H9 (cell line): ENCODE measurements around the gene TNFSF4. TPM values are rescaled to one million over a fixed set of nuclear protein-coding genes. Genes with fewer than 3 reads are reported as not detected.

Source experiments
- DNase-seq: peaks from one replicate; pipeline ENCODE4 v3.0.0-alpha.2; 2017
- H2AFZ ChIP-seq: one replicate; pipeline ENCODE4 v1.6.1; 2013; ENCODE audit warnings: mild to moderate bottlenecking, low read length, control low read depth, moderate library complexity
- H2AK5ac ChIP-seq: 2 replicates; pipeline ENCODE4 v1.6.1; 2013; ENCODE audit warnings: low read length, control low read depth, mixed read lengths; ENCODE audit not compliant: insufficient read length
- H2BK120ac ChIP-seq: one replicate; pipeline ENCODE4 v1.6.1; 2013; ENCODE audit warnings: low read depth, mild to moderate bottlenecking, low read length, control low read depth, inconsistent platforms; ENCODE audit not compliant: poor library complexity, severe bottlenecking
- H2BK12ac ChIP-seq: 2 replicates; pipeline ENCODE4 v1.6.1; 2013; ENCODE audit warnings: low read length, control low read depth, mixed read lengths, low read depth; ENCODE audit not compliant: insufficient read length
- H2BK15ac ChIP-seq: 2 replicates; pipeline ENCODE4 v1.6.1; 2013; ENCODE audit warnings: low read depth, low read length, control low read depth
- H2BK20ac ChIP-seq: one replicate; pipeline ENCODE4 v1.6.1; 2013; ENCODE audit warnings: low read depth, mild to moderate bottlenecking, low read length, control low read depth, inconsistent platforms; ENCODE audit not compliant: poor library complexity, severe bottlenecking
- H2BK5ac ChIP-seq: 2 replicates; pipeline ENCODE4 v1.6.1; 2013; ENCODE audit warnings: low read length, control low read depth, mixed read lengths; ENCODE audit not compliant: insufficient read length
- H3K14ac ChIP-seq: 2 replicates; pipeline ENCODE4 v1.6.1; 2013; ENCODE audit warnings: low read length, control low read depth; ENCODE audit not compliant: insufficient read depth
- H3K18ac ChIP-seq: 2 replicates; pipeline ENCODE4 v1.6.1; 2013; ENCODE audit warnings: low read depth, mild to moderate bottlenecking, mixed read lengths, low read length, control low read depth; ENCODE audit not compliant: insufficient read length
- H3K23ac ChIP-seq: 2 replicates; pipeline ENCODE4 v1.6.1; 2013; ENCODE audit warnings: low read length, control low read depth, mixed read lengths, low read depth; ENCODE audit not compliant: insufficient read length
- H3K23me2 ChIP-seq: 2 replicates; pipeline ENCODE4 v1.6.1; 2013; ENCODE audit warnings: low read depth, mild to moderate bottlenecking, mixed read lengths, low read length, control low read depth; ENCODE audit not compliant: insufficient read length, poor library complexity, severe bottlenecking
- H3K27ac ChIP-seq: 2 replicates; pipeline ENCODE4 v1.5.1; 2013; ENCODE audit warnings: low read length, control low read depth, mixed read lengths, low read depth; ENCODE audit not compliant: insufficient read length
- H3K27me3 ChIP-seq: 2 replicates; pipeline ENCODE4 v1.6.1; 2013; ENCODE audit warnings: low read length, control low read depth, inconsistent platforms; ENCODE audit not compliant: insufficient read depth
- H3K4ac ChIP-seq: 2 replicates; pipeline ENCODE4 v1.6.1; 2013; ENCODE audit warnings: low read depth, mild to moderate bottlenecking, control low read depth, inconsistent platforms, low read length, moderate library complexity
- H3K4me1 ChIP-seq: 2 replicates; pipeline ENCODE4 v1.6.1; 2013; ENCODE audit warnings: low read length, control low read depth, inconsistent platforms; ENCODE audit not compliant: insufficient read depth
- H3K4me2 ChIP-seq: 2 replicates; pipeline ENCODE4 v1.6.1; 2013; ENCODE audit warnings: low read length, control low read depth, mixed read lengths; ENCODE audit not compliant: insufficient read length, insufficient read depth
- H3K56ac ChIP-seq: 2 replicates; pipeline ENCODE4 v1.6.1; 2013; ENCODE audit warnings: low read depth, mild to moderate bottlenecking, mixed read lengths, low read length, control low read depth; ENCODE audit not compliant: insufficient read length
- H3K79me1 ChIP-seq: 2 replicates; pipeline ENCODE4 v1.6.1; 2013; ENCODE audit warnings: low read depth, mild to moderate bottlenecking, moderate library complexity, low read length, control low read depth, inconsistent platforms; ENCODE audit not compliant: insufficient read depth, poor library complexity, severe bottlenecking
- H3K79me2 ChIP-seq: 2 replicates; pipeline ENCODE4 v1.6.1; 2013; ENCODE audit warnings: low read length, control low read depth, inconsistent platforms; ENCODE audit not compliant: insufficient read depth
- H3K9ac ChIP-seq: 2 replicates; pipeline ENCODE4 v1.6.1; 2013; ENCODE audit warnings: low read length, control low read depth, mixed read lengths; ENCODE audit not compliant: insufficient read length; ENCODE audit errors: extremely low read depth
- H3K9me3 ChIP-seq: one replicate; pipeline ENCODE4 v1.6.1; 2013; ENCODE audit warnings: low read depth, low read length, inconsistent platforms; ENCODE audit not compliant: control insufficient read depth
- H3T11ph ChIP-seq: one replicate; pipeline ENCODE4 v1.6.1; 2013; ENCODE audit warnings: mild to moderate bottlenecking, low read length, control low read depth, inconsistent platforms
- H4K20me1 ChIP-seq: one replicate; pipeline ENCODE4 v1.6.1; 2013; ENCODE audit not compliant: control insufficient read depth, insufficient read length, insufficient read depth
- H4K5ac ChIP-seq: 2 replicates; pipeline ENCODE4 v1.6.1; 2013; ENCODE audit warnings: low read depth, mild to moderate bottlenecking, mixed read lengths, low read length, control low read depth; ENCODE audit not compliant: insufficient read length
- H4K8ac ChIP-seq: replicated peaks from 2 replicates; pipeline ENCODE4 v1.6.1; 2013; ENCODE audit warnings: low read length, control low read depth, mixed read lengths, low read depth; ENCODE audit not compliant: insufficient read length
- H4K91ac ChIP-seq: 2 replicates; pipeline ENCODE4 v1.6.1; 2013; ENCODE audit warnings: low read depth, mild to moderate bottlenecking, moderate library complexity, mixed read lengths, low read length, control low read depth; ENCODE audit not compliant: insufficient read length
- H3K27ac Mint-ChIP-seq, 3 experiments: 2 replicates in 2 of 3; 3 replicates in 1 of 3; pipeline ENCODE4 v1.8.0; 2020 to 2021; ENCODE audit warnings: mixed read lengths in 3 of 3, mild to moderate bottlenecking in 1 of 3, moderate library complexity in 1 of 3
- H3K27me3 Mint-ChIP-seq: 2 replicates; pipeline ENCODE4 v1.8.0; 2021; ENCODE audit warnings: low read depth, mild to moderate bottlenecking, moderate library complexity, mixed read lengths
- H3K36me3 Mint-ChIP-seq, 3 experiments: 2 replicates in 2 of 3; 3 replicates in 1 of 3; pipeline ENCODE4 v1.8.0; 2020 to 2021; ENCODE audit warnings: low read depth in 3 of 3, mixed read lengths in 3 of 3; ENCODE audit not compliant: insufficient read depth in 1 of 3
- H3K4me1 Mint-ChIP-seq, 2 experiments: 2 replicates each; pipeline ENCODE4 v1.8.0; 2020; ENCODE audit warnings: mixed read lengths in 2 of 2
- H3K4me3 Mint-ChIP-seq, 2 experiments: 2 replicates in 1 of 2; 3 replicates in 1 of 2; pipeline ENCODE4 v1.8.0; 2020 to 2021; ENCODE audit warnings: mild to moderate bottlenecking in 2 of 2, mixed read lengths in 2 of 2, moderate library complexity in 1 of 2
- H3K9me3 Mint-ChIP-seq, 2 experiments: 2 replicates in 1 of 2; 3 replicates in 1 of 2; pipeline ENCODE4 v1.8.0; 2020; ENCODE audit warnings: mild to moderate bottlenecking in 2 of 2, mixed read lengths in 2 of 2, moderate library complexity in 1 of 2
- WGBS: extraction: QIAGEN DNeasy Blood & Tissue Kit; methylation state at CpG from one replicate; pipeline ENCODE4 v1.1.7; 2013; ENCODE audit warnings: missing lambda C conversion rate, low lambda C conversion rate, mixed read lengths; ENCODE audit not compliant: insufficient read length; ENCODE audit errors: extremely low coverage; 5-methylcytosine and 5-hydroxymethylcytosine counted together
- total RNA-seq: library from RNA; stranded (reverse); gene quantifications from 2 replicates; pipeline ENCODE4 v1.2.1, GENCODE V29; 2021
- TF ChIP-seq, protein P1 (sequence below): fragments of 200-600 bp; sonication (generic); conservative IDR thresholded peaks from 3 replicates; pipeline ENCODE4 v1.8.0; 2021; ENCODE audit warnings: antibody characterized with exemption, mild to moderate bottlenecking

The TNFSF4 gene
- total RNA-seq, 1 experiment from 2014 or later: 0.28 TPM

DNA sequence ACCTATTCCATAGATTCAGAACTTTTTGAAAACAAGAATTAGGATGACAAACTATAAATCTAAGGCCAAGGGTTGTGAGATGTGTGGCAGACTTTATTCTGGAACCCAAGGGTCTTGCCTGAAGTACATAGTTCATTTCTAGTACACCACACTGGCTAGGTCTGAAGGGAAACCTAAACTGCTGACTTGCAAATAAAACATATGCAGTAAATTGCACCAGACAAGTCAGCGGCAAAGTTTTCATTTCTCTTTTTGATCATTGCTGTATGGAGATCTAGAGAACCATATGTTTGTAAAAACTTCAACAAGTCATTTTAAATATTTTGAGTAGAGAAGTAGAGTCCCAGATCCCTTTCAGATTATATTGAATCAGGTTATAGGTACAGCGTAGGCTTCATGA is 43.9 kb downstream of the TNFSF4 start:
- H3K9ac ChIP-seq: no peak overlapping the region
- 0 out of 2 replicates have a peak, but pooled peaks cover 3% of the 10 kb centered on the region for H3K27me3 ChIP-seq
- H4K20me1 ChIP-seq: no peaks in the 10 kb centered on the region
- DNase-seq: no peak
- no peak overlapping the region for H3K4me2 ChIP-seq
- no peaks in the 10 kb centered on the region for H3K4me1 ChIP-seq
- H3K23ac ChIP-seq: no peak overlapping the region
- no peak overlapping the region for H2BK120ac ChIP-seq
- no peak overlapping the region for H3K18ac ChIP-seq
- H3K27ac ChIP-seq: no peak overlapping the region
- no peak overlapping the region for H4K5ac ChIP-seq
- H3K27ac Mint-ChIP-seq: no peak overlapping the region
- H3K4me1 Mint-ChIP-seq: peaks cover 11 to 18% of the 10 kb centered on the region in 2 experiments
- H3K79me2 ChIP-seq: no peaks in the 10 kb centered on the region
- H4K8ac ChIP-seq: no peak overlapping the region
- no peak overlapping the region for H2AK5ac ChIP-seq
- no peak overlapping the region for H3K14ac ChIP-seq
- no peak overlapping the region for H3K4ac ChIP-seq
- H3K9me3 ChIP-seq: no peaks in the 10 kb centered on the region
- no peak overlapping the region for H2BK5ac ChIP-seq
- peaks cover 4% of the 10 kb centered on the region for H3K27me3 Mint-ChIP-seq
- H2BK20ac ChIP-seq: no peak overlapping the region
- no peaks in the 10 kb centered on the region for H3K9me3 Mint-ChIP-seq
- TF ChIP-seq, protein P1, sequence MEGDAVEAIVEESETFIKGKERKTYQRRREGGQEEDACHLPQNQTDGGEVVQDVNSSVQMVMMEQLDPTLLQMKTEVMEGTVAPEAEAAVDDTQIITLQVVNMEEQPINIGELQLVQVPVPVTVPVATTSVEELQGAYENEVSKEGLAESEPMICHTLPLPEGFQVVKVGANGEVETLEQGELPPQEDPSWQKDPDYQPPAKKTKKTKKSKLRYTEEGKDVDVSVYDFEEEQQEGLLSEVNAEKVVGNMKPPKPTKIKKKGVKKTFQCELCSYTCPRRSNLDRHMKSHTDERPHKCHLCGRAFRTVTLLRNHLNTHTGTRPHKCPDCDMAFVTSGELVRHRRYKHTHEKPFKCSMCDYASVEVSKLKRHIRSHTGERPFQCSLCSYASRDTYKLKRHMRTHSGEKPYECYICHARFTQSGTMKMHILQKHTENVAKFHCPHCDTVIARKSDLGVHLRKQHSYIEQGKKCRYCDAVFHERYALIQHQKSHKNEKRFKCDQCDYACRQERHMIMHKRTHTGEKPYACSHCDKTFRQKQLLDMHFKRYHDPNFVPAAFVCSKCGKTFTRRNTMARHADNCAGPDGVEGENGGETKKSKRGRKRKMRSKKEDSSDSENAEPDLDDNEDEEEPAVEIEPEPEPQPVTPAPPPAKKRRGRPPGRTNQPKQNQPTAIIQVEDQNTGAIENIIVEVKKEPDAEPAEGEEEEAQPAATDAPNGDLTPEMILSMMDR: no peak
- H3K56ac ChIP-seq: no peak overlapping the region
- no peak overlapping the region for H2BK12ac ChIP-seq
- no CpG with 5 or more reads among the region's 2 CpGs for WGBS
- H2BK15ac ChIP-seq: no peak overlapping the region
- H2AFZ ChIP-seq: no peak overlapping the region
- H3K36me3 Mint-ChIP-seq: no peaks in the 10 kb centered on the region
- H3T11ph ChIP-seq: no peak overlapping the region
- H4K91ac ChIP-seq: no peak overlapping the region
- no peaks in the 10 kb centered on the region for H3K79me1 ChIP-seq
- H3K23me2 ChIP-seq: no peaks in the 10 kb centered on the region
- H3K4me3 Mint-ChIP-seq: no peak overlapping the region
